Osteoblast (primary cell): ENCODE results near the gene ABCG1. TPM values are rescaled to one million over a fixed set of nuclear protein-coding genes. Genes with fewer than 3 reads are reported as not detected.

Experiments used
- DNase-seq: peaks from one replicate; pipeline ENCODE4 v3.0.0; 2011; ENCODE audit warnings: low spot score, mixed read lengths; ENCODE audit not compliant: insufficient read length; ENCODE audit errors: missing footprints
- H2AFZ ChIP-seq: 2 replicates; pipeline ENCODE4 v1.6.0; 2011; ENCODE audit warnings: mild to moderate bottlenecking, low read length
- H3K27ac ChIP-seq: 2 replicates; pipeline ENCODE4 v1.5.1; 2011; ENCODE audit warnings: mild to moderate bottlenecking, low read depth, low read length, moderate library complexity
- H3K27me3 ChIP-seq: 2 replicates; pipeline ENCODE4 v1.6.0; 2012; ENCODE audit warnings: mild to moderate bottlenecking, control low read depth, inconsistent platforms, low read length, moderate library complexity; ENCODE audit not compliant: insufficient read depth
- H3K36me3 ChIP-seq: 2 replicates; pipeline ENCODE4 v1.5.1; 2011; ENCODE audit warnings: mild to moderate bottlenecking, low read length, control low read depth, moderate library complexity; ENCODE audit not compliant: insufficient read depth
- H3K4me1 ChIP-seq: 2 replicates; pipeline ENCODE4 v1.5.1; 2011; ENCODE audit warnings: mild to moderate bottlenecking, low read length, control low read depth, moderate library complexity; ENCODE audit not compliant: insufficient read depth
- H3K4me2 ChIP-seq: 2 replicates; pipeline ENCODE4 v1.6.0; 2011; ENCODE audit warnings: mild to moderate bottlenecking, low read length; ENCODE audit not compliant: insufficient read depth
- H3K4me3 ChIP-seq: fragments of 200-600 bp; sonication (generic); 3 replicates; pipeline ENCODE4 v1.5.1; 2012; ENCODE audit warnings: mild to moderate bottlenecking, low read length, inconsistent platforms; ENCODE audit not compliant: insufficient read depth
- H3K79me2 ChIP-seq: 2 replicates; pipeline ENCODE4 v1.6.0; 2012; ENCODE audit warnings: mild to moderate bottlenecking, low read length, control low read depth, inconsistent platforms; ENCODE audit not compliant: insufficient read depth
- H3K9me3 ChIP-seq: 2 replicates; pipeline ENCODE4 v1.5.1; 2011; ENCODE audit warnings: low read depth, low read length, control low read depth
- H4K20me1 ChIP-seq: 2 replicates; pipeline ENCODE4 v1.6.0; 2012; ENCODE audit warnings: mild to moderate bottlenecking, low read length, control low read depth; ENCODE audit not compliant: insufficient read depth
- CTCF ChIP-seq: IDR thresholded peaks from 2 replicates; pipeline ENCODE4 v1.5.1; 2011; ENCODE audit warnings: mild to moderate bottlenecking, low read depth, low read length, moderate library complexity; ENCODE audit errors: extremely low read depth
- total RNA-seq: library from RNA; depleted of rRNA; stranded (reverse); fragments of >200 nt; gene quantifications from 2 replicates; pipeline ENCODE4 v1.2.3, GENCODE V29; 2012

Gene ABCG1
- total RNA-seq, 1 donor, result 0.72 TPM

DNA sequence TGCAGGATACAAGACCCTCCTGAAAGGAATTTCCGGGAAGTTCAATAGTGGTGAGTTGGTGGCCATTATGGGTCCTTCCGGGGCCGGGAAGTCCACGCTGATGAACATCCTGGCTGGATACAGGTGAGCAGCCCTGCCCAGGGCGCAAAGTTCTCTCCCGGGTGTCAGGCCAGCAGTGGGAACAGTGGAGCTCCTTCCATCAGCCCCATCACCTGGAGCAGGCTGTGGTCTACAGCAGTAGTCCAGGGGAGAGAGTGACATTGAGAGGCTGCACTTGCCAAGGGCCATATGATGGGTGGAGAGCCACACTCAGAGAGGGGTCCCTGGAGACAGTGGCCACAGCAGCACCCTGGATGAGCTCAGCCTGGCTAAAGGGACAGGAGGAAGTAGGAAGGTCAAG is 52.1 kb downstream of the ABCG1 start:
- Histone ChIP-seq H3K36me3 (no peaks in the 10 kb centered on the region), H3K9me3 (no peaks in the 10 kb centered on the region), H3K79me2 (no peaks in the 10 kb centered on the region), H2AFZ (no peak overlapping the region), H3K4me3 (no peak overlapping the region), H3K4me2 (no peak overlapping the region), H3K27ac (no peak overlapping the region), H3K4me1 (no peaks in the 10 kb centered on the region), H3K27me3 (no peaks in the 10 kb centered on the region), H4K20me1 (no peaks in the 10 kb centered on the region)
- peak; percentile 35 for DNase-seq
- TF ChIP-seq CTCF, result no peak

- Histone ChIP-seq H4K20me1 (no peaks in the 10 kb centered on the region), H3K36me3 (no peaks in the 10 kb centered on the region), H3K4me3 (no peak overlapping the region), H3K4me2 (no peak overlapping the region), H3K9me3 (no peaks in the 10 kb centered on the region), H3K79me2 (no peaks in the 10 kb centered on the region), H3K4me1 (no peaks in the 10 kb centered on the region), H2AFZ (no peak overlapping the region), H3K27me3 (no peaks in the 10 kb centered on the region), H3K27ac (no peak overlapping the region)
- DNase-seq, result peak; percentile 57
- no peak for TF ChIP-seq CTCF
Observed at GRCh38 chr21:42272109-42272962, 53.4 kb downstream of the ABCG1 start.

DNA sequence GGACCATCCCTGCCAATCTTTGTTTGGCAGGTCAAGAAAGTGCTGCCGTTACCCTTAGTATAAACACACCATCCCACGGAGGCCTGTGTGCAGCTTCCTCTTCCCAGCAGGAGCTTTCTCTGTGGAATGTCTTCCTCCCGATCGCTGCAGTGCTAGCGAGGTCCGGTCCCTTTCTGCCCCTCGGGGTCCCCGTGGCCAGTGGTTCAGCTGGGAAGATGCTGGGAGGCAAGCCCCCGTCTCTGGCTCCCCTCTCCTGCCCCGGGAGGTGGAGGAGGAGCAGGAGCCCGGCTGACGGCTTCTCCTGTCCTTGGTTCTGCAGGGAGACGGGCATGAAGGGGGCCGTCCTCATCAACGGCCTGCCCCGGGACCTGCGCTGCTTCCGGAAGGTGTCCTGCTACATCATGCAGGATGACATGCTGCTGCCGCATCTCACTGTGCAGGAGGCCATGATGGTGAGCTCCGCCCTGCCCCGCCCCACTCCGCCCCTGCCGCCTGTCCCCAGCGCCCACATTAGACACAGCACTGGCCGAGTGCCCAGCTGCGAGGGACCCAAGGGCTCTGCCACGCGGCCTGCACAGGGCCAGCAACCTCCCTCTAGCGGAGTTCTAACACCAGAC is 54.2 kb downstream of the ABCG1 start:
- Histone ChIP-seq H3K4me2 (no peak overlapping the region), H3K27ac (no peak overlapping the region), H2AFZ (no peak overlapping the region), H3K4me1 (no peaks in the 10 kb centered on the region), H3K27me3 (peaks cover 3% of the 10 kb centered on the region), H3K9me3 (no peaks in the 10 kb centered on the region), H3K4me3 (no peak overlapping the region), H4K20me1 (no peaks in the 10 kb centered on the region), H3K36me3 (no peaks in the 10 kb centered on the region), H3K79me2 (no peaks in the 10 kb centered on the region)
- DNase-seq, result peak; percentile 73
- no peak for TF ChIP-seq CTCF

GRCh38 chr21:42276076-42276475 is 57.1 kb downstream of the ABCG1 start:
- Histone ChIP-seq H3K4me2 (no peak overlapping the region), H3K79me2 (no peaks in the 10 kb centered on the region), H2AFZ (no peak overlapping the region), H3K4me1 (no peaks in the 10 kb centered on the region), H3K36me3 (no peaks in the 10 kb centered on the region), H3K27ac (no peak overlapping the region), H3K9me3 (no peaks in the 10 kb centered on the region), H3K27me3 (peaks cover 6% of the 10 kb centered on the region), H3K4me3 (no peak overlapping the region), H4K20me1 (no peaks in the 10 kb centered on the region)
- no peak for TF ChIP-seq CTCF
- peak; percentile 49 for DNase-seq
